ENCODE results near the gene SMYD3.

GRCh38 chr1:245742896-245743295 is 764.2 kb downstream of the SMYD3 start:
- TF ChIP-seq HNF4G (IDR thresholded peaks at IDR 0.05; ENCODE audit: borderline replicate concordance, low read depth, low read length): no peak
- no peak for TF ChIP-seq HNF4G (CRISPR knock-in tag; IDR thresholded peaks at IDR 0.05; ENCODE audit: borderline replicate concordance, low read depth)
- TF ChIP-seq SRF (IDR thresholded peaks at IDR 0.05; ENCODE audit: low read depth, low read length): no peak
- no peak for TF ChIP-seq ZFP37 (CRISPR knock-in tag; IDR thresholded peaks at IDR 0.05; ENCODE audit: borderline replicate concordance)
- no peak for TF ChIP-seq CTCF (CRISPR knock-in tag; IDR thresholded peaks at IDR 0.05)
- no peak for TF ChIP-seq ZNF589 (CRISPR knock-in tag; conservative IDR thresholded peaks at IDR 0.05)
- no peak for TF ChIP-seq POLR2AphosphoS2 (IDR thresholded peaks at IDR 0.05; ENCODE audit: low read depth, low read length)
- no peak for TF ChIP-seq THAP7 (CRISPR knock-in tag; IDR thresholded peaks at IDR 0.05)
- no peak for TF ChIP-seq REST (IDR thresholded peaks at IDR 0.05; ENCODE audit: borderline replicate concordance in 1 of 2, low read depth in 1 of 2, low read length in 2 of 2)
